CD4-positive, alpha-beta T cell treated with Interleukin-10 for 1 hour (primary cell): ENCODE measurements around the gene PRPF18.
"Not testable (repeated sequence)": the region's sequence is repeated elsewhere in the genome, so short reads cannot be mapped to it uniquely, and the experiment has no call there.

Experiments used
- DNase-seq: peaks from one replicate; pipeline ENCODE4 v3.0.0-alpha.2; 2020

Gene PRPF18, protein sequence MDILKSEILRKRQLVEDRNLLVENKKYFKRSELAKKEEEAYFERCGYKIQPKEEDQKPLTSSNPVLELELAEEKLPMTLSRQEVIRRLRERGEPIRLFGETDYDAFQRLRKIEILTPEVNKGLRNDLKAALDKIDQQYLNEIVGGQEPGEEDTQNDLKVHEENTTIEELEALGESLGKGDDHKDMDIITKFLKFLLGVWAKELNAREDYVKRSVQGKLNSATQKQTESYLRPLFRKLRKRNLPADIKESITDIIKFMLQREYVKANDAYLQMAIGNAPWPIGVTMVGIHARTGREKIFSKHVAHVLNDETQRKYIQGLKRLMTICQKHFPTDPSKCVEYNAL

GRCh38 chr10:13586676-13587355 is at the start of gene PRPF18:
Gene PRPF18 (plus strand): TSS chr10:13586965. CDS start chr10:13587087, 122 bp downstream.
- DNase-seq = peak; percentile 94

- DNase-seq = not testable (repeated sequence)
Observed at GRCh38 chr10:13537985-13538384, 48.8 kb upstream of the PRPF18 start.

- no peak for DNase-seq
Observed at GRCh38 chr10:13542533-13542932, 44.2 kb upstream of the PRPF18 start.

DNA sequence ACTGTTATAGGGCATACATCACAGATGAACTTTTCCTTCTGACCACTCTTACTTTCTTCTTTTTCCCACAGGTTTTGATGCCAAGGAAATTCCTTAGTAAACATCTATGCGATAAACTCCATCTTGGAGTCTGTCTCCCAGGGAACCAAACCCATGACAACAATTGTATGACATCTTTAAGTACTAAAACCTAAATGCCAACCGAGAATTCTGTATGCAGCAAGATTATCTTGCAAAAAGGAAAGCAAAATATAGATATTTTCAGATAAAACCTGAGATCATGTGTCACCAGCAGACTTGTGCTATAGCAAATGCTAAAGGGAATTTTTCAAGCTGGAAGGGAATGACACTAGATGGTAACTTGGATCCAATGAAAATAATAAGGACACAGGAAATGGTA is 36.0 kb upstream of the PRPF18 start:
- DNase-seq = no peak

GRCh38 chr10:13555884-13556510 is 30.8 kb upstream of the PRPF18 start:
- no peak for DNase-seq

DNA sequence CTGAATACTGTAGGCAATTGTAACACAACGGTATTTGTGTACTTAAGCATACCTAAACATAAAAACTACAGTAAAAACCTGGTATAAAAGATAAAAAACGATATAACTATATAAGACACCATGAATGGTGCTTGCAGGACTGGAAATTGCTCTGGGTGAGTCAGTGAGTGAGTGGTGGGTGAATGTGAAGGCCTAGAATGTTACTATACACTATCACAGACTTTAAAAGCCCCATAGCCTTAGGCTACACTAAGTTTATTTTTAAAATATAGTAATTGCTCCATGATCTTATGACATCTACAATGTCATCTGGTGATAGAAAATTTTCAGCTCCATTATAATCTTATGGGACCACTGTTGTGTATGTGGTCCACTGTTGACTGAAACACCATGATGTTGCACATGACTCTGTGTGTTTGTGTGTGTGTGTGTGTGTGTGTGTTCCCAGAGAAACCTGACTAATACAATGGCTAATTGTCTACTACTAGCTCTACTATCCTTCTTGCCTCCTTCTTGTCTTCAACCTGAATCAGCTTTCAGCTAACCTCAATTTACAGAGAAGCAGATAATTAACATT is 27.6 kb upstream of the PRPF18 start:
- no peak for DNase-seq

GRCh38 chr10:13560597-13560996 is 26.2 kb upstream of the PRPF18 start:
- no peak for DNase-seq

- DNase-seq = no peak
Observed at GRCh38 chr10:13563481-13564445, 23.0 kb upstream of the PRPF18 start.

GRCh38 chr10:13564576-13564975 is 22.2 kb upstream of the PRPF18 start:
- no peak for DNase-seq

DNA sequence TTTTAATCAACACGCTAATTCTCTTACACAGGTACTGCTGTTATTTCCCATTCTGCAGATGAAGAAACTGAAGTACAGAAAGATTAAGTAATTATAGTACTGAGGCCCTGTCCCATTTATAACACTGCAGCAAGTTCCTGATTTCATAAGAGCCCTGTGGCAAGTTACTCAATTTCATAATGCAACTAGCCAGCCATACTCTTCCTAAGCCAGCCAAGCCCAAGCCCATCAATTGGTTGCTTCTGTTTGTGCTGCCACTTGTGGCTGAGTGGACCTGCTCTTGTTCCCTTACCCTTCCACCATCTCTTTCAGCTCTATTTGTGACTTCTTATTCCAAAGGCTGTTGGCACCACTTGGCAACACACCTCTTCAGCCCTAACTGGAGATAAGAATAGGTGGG is 19.7 kb upstream of the PRPF18 start:
- DNase-seq = peak; percentile 3

DNA sequence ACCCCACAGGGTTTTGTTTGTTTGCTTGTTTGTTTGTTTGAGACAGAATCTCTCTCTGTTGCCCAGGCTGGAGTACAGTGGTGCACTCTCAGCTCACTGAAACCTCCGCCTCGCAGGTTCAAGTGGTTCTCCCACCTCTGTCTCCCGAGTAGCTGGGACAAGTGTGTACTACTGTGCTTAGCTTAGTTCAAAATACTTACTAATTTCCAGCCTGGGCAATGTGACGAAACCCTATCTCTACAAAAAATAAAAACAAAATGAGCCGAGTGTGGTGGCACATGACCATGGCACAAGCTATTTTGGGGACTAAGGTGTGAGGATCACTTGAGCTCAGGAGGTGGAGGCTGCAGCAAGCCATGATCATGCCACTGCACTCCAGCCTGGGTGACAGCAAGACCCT is 15.2 kb upstream of the PRPF18 start:
- DNase-seq = no peak

DNA sequence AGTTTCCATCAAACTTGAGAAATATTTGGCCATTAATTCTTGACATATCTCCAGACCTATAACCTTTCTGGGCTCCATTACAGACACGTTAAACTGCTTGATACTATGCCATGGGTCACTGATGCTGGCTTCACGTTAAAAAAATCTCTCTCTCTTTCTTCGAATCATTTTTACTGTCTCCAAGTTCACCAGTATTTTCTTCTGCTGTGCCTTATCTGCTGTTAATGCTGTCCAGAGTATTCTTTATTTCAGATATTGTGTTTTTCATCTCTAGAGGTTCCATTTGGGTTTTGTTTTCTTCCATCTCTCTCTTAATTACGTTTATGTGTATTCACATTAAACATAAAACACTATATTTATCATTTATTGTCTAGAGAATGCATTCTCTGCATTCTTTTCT is 12.8 kb upstream of the PRPF18 start:
- DNase-seq = no peak

DNA sequence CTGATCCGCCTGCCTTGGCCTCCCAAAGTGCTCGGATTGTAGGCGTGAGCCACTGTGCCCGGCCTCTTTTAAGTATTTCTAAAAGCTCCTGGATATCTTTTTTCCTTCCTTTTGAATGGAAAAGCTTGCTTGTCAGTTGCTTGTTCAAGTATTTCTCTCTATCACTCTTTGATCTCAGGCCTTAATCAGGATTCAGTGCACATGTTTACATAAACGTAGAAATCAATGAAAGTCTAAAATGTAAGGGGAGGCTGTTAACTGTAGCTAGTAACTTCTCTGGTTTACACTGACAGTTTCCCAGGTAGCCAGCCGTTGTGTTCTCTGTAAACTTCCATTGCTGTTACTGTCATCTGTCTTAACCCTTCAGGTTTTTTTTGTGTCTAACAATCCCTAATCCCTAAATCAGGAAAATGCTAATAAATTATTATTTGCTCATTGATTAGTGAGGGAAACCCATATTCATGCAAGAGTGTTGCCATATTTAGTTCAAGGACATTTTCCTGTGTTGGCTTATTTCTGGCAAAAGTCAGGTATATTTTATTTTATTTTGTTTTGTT is 1.5 kb upstream of the PRPF18 start:
- DNase-seq = no peak

GRCh38 chr10:13585943-13586342 is 822 bp upstream of the PRPF18 start:
- no peak for DNase-seq

DNA sequence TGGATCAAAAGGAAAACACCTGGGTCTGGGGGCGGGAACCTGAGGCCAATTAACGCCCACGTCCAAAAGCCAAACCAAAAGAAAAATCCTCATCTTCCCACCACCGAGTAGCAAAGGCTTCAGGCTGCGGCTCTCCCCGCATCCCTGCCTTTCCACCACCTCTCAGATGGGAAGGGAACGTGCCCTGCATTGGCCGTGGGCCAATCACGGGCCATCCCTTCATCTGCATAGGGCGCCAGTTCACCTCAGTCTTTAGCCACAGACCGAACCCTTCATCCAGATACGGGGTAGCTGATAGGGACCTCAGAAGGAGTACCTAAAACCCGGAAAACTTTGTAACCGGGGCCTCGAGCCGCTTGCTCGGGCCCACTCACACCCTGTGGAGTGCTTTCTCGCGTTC is 626 bp downstream of the PRPF18 start:
- no peak for DNase-seq

GRCh38 chr10:13589316-13589715 is 2.6 kb downstream of the PRPF18 start:
- no peak for DNase-seq

GRCh38 chr10:13590886-13591285 is 4.1 kb downstream of the PRPF18 start:
- DNase-seq = no peak

- DNase-seq = no peak
Observed at GRCh38 chr10:13592306-13592705, 5.5 kb downstream of the PRPF18 start.

DNA sequence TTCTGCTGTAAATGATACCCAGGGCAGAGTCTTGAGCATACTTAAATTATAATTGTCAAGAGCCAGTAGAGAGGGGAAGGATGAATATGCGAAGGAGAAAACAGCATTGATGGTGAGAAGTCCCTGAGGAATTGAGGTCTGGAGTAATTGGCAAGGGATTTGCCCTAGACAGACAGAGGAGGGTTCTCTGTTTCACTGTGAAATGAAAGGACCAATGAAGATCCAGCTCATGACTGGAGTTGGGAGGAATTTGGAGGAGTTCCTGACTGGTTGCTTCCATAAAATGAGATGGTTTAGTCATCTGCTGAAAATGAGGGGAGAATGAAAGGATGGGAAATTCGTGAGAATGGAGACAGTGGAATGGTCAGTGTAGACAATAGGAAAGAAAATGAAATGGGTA is 6.8 kb downstream of the PRPF18 start:
- DNase-seq = no peak

DNA sequence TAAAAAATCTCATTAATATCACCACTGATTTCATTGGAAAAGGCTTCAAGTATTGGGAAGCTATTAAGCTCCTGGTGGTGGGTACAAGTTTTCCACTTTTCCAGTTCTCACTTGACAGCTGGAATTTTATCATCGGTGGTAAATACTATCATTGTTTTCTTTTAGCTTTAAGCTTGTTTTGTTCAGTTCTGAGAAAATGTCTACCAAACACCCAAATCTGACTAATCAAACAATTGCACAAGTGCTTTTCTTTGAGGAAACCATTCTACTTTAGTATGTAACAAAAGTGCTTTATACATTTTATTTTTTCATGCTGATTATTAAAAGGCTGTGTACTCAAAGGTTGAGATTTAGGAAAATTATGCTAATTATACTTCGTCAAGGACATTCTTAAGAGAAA is 7.9 kb downstream of the PRPF18 start:
- DNase-seq = no peak

DNA sequence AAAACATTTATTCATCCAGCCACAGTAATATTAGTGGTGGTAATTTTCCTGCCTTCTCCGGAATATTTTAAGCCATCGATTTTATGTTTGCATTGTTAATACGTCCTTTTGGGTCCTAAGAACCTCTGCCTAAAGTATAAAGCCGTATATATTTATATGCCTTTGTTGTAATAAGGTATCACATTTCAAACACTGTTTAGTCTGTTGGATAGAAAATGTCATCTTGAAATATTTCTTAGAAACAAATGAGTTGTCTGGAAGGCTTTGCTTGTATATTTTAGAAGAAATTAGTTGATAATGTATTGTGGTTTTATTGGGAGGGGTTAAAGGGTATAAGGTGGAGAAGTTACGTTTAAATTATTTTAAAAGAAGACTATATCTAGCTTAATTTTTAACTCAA is 11.1 kb downstream of the PRPF18 start:
- DNase-seq = no peak

- no peak for DNase-seq
Observed at GRCh38 chr10:13604357-13605040, 17.7 kb downstream of the PRPF18 start.
